ENCODE data around the gene KNDC1. TPM values are rescaled to one million over a fixed set of nuclear protein-coding genes. Genes with fewer than 3 reads are reported as not detected.
"Not testable (repeated sequence)": the region's sequence is repeated elsewhere in the genome, so short reads cannot be mapped to it uniquely, and the experiment has no call there.

Gene KNDC1
- total RNA-seq, 2 donors from 2014 or later = 6.5 to 9.6 TPM

GRCh38 chr10:133170092-133170491, 10.1 kb downstream of the KNDC1 start:
- H3K9me3 ChIP-seq (ENCODE audit: control insufficient read depth, low read length) = no peaks in the 10 kb centered on the region
- Mint-ChIP-seq H3K9me3 (peaks cover 4% of the 10 kb centered on the region), H3K4me3 (no peak overlapping the region), H3K27ac (no peak overlapping the region), H3K36me3 (ENCODE audit: low read depth) (peaks cover 36% of the 10 kb centered on the region), H3K4me1 (no peaks in the 10 kb centered on the region), H3K27me3 (ENCODE audit: insufficient read depth) (no peaks in the 10 kb centered on the region)
- TF ChIP-seq, protein P1, sequence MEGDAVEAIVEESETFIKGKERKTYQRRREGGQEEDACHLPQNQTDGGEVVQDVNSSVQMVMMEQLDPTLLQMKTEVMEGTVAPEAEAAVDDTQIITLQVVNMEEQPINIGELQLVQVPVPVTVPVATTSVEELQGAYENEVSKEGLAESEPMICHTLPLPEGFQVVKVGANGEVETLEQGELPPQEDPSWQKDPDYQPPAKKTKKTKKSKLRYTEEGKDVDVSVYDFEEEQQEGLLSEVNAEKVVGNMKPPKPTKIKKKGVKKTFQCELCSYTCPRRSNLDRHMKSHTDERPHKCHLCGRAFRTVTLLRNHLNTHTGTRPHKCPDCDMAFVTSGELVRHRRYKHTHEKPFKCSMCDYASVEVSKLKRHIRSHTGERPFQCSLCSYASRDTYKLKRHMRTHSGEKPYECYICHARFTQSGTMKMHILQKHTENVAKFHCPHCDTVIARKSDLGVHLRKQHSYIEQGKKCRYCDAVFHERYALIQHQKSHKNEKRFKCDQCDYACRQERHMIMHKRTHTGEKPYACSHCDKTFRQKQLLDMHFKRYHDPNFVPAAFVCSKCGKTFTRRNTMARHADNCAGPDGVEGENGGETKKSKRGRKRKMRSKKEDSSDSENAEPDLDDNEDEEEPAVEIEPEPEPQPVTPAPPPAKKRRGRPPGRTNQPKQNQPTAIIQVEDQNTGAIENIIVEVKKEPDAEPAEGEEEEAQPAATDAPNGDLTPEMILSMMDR (conservative IDR thresholded peaks at IDR 0.05) = no peak
- H3K36me3 ChIP-seq (ENCODE audit: control insufficient read depth, insufficient read depth, low read length) = no peaks in the 10 kb centered on the region
- DNase-seq = no peak
- 95 to 97% methylated on average over 10 to 17 of the region's 17 CpGs for WGBS, 2 experiments (ENCODE audit: insufficient coverage in 1 of 2, insufficient read length in 1 of 2)
- H3K27ac ChIP-seq (ENCODE audit: low read depth, low read length) = no peak overlapping the region
- no peaks in the 10 kb centered on the region for H3K4me1 ChIP-seq (ENCODE audit: control insufficient read depth, insufficient read depth, low read length)
- H3K4me3 ChIP-seq (ENCODE audit: low read length) = no peak overlapping the region
- H3K9ac ChIP-seq (ENCODE audit: extremely low read depth, low read length, poor library complexity, severe bottlenecking) = no peak overlapping the region
- H3K27me3 ChIP-seq (ENCODE audit: control insufficient read depth, insufficient read depth, low read length, poor library complexity, severe bottlenecking) = no peaks in the 10 kb centered on the region

DNA sequence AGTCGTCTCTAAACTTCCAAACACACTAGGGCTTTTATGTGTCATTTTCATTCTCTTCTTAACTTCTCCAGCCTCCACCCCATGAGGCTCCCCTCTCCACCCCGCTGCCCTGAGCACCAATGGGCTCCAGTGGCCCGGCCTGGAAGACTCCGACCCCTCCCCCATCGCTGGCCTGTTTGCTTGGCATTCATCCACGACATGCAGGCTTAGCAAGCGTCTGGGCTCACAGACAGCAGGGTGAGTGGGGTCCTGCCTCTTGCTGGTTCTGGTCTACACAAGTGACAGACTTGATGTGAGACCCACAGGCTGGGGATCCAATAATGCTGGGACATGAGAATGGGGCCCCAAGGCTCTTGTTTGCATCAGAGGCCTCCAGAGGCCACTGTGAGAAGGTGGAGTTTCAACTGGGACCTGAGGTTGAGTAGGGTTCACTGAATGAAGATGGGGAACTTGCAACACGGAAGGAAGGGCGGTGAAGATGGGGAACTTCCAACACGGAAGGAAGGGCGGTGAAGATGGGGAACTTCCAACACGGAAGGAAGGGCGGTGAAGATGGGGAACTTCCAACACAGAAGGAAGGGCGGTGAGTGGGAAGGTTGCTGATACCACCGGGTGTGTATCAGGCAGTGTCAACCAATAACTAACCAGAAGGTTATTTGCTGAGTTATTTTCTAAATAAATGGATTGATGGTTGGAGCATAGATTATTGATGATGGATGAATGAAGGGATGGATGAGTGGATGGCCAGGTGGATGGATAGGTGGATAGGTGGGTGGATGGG, 14.0 kb downstream of the KNDC1 start:
- WGBS, 2 experiments (ENCODE audit: insufficient coverage in 1 of 2, insufficient read length in 1 of 2) = 94% methylated on average over 11 to 15 of the region's 15 CpGs
- Histone ChIP-seq H3K27me3 (ENCODE audit: control insufficient read depth, insufficient read depth, low read length, poor library complexity, severe bottlenecking) (no peaks in the 10 kb centered on the region), H3K36me3 (ENCODE audit: control insufficient read depth, insufficient read depth, low read length) (no peaks in the 10 kb centered on the region), H3K4me3 (ENCODE audit: low read length) (no peak overlapping the region), H3K9ac (ENCODE audit: extremely low read depth, low read length, poor library complexity, severe bottlenecking) (no peak overlapping the region), H3K9me3 (ENCODE audit: control insufficient read depth, low read length) (peaks cover 8% of the 10 kb centered on the region), H3K27ac (ENCODE audit: low read depth, low read length) (no peak overlapping the region), H3K4me1 (ENCODE audit: control insufficient read depth, insufficient read depth, low read length) (no peaks in the 10 kb centered on the region)
- peaks cover 28% of the 10 kb centered on the region for H3K36me3 Mint-ChIP-seq (ENCODE audit: low read depth)
- no peaks in the 10 kb centered on the region for H3K4me1 Mint-ChIP-seq
- H3K4me3 Mint-ChIP-seq = no peak overlapping the region
- no peak for DNase-seq
- H3K9me3 Mint-ChIP-seq = peaks cover 17% of the 10 kb centered on the region
- no peak overlapping the region for H3K27ac Mint-ChIP-seq
- H3K27me3 Mint-ChIP-seq (ENCODE audit: insufficient read depth) = no peaks in the 10 kb centered on the region
- TF ChIP-seq, protein P1 (conservative IDR thresholded peaks at IDR 0.05) = no peak

DNA sequence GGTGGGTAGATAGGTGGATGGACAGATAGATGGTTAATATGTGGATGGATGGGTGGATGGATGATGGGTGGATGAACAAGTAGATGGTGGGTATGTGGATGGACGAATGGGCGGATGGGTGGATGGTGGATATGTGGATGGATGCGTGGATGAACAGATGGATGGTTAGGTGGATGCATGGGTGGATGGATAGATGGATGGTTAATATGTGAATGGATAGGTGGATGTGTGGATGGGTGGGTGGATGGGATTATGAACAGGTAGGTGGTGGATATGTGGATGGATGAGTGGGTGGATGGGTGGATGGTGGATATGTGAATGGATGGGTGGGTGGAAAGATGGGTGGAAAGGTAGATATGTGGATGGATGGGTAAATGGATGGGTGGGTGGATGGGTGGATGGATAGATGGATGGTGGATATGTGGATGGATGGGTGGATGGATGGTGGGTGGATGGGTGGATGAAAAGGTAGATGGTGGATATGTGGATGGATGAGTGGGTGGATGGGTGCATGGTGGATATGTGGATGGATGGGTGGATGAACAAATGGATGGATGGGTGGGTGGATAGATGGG, 14.8 kb downstream of the KNDC1 start:
- 58 to 60% methylated on average over 3 of the region's 3 CpGs for WGBS, 2 experiments (ENCODE audit: insufficient coverage in 1 of 2, insufficient read length in 1 of 2)
- Histone ChIP-seq H3K27me3 (ENCODE audit: control insufficient read depth, insufficient read depth, low read length, poor library complexity, severe bottlenecking) (no peaks in the 10 kb centered on the region), H3K9me3 (ENCODE audit: control insufficient read depth, low read length) (peaks cover 8% of the 10 kb centered on the region), H3K4me1 (ENCODE audit: control insufficient read depth, insufficient read depth, low read length) (no peaks in the 10 kb centered on the region), H3K4me3 (ENCODE audit: low read length) (no peak overlapping the region), H3K9ac (ENCODE audit: extremely low read depth, low read length, poor library complexity, severe bottlenecking) (no peak overlapping the region), H3K36me3 (ENCODE audit: control insufficient read depth, insufficient read depth, low read length) (no peaks in the 10 kb centered on the region), H3K27ac (ENCODE audit: low read depth, low read length) (no peak overlapping the region)
- Mint-ChIP-seq H3K4me3 (no peak overlapping the region), H3K9me3 (peaks cover 17% of the 10 kb centered on the region), H3K36me3 (ENCODE audit: low read depth) (peaks cover 22% of the 10 kb centered on the region), H3K27ac (no peak overlapping the region), H3K27me3 (ENCODE audit: insufficient read depth) (no peaks in the 10 kb centered on the region), H3K4me1 (no peaks in the 10 kb centered on the region)
- DNase-seq = no peak
- TF ChIP-seq, protein P1 (conservative IDR thresholded peaks at IDR 0.05) = no peak

DNA sequence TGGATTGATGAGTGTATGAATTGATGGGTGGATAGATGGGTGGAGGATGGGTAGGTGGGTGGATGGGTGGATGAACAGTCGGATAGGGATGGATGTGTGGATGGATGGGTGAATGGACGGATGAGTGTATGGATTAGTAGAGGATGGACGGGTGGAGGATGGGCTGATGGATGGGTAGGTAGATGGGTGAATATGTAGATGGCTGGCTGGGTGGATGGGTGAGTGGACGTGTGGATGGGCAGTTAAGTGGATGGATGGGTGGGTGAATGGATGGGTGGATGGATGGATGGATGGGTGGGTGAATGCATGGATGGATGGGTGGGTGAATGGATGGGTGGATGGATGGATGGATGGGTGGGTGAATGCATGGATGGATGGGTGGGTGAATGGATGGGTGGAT, 15.6 kb downstream of the KNDC1 start:
- peaks cover 17% of the 10 kb centered on the region for H3K9me3 Mint-ChIP-seq
- not testable (repeated sequence) for H3K4me1 ChIP-seq (ENCODE audit: control insufficient read depth, insufficient read depth, low read length); H3K36me3 ChIP-seq (ENCODE audit: control insufficient read depth, insufficient read depth, low read length); H3K9me3 ChIP-seq (ENCODE audit: control insufficient read depth, low read length); H3K27ac Mint-ChIP-seq; H3K4me3 ChIP-seq (ENCODE audit: low read length); DNase-seq; H3K4me1 Mint-ChIP-seq; H3K27me3 Mint-ChIP-seq (ENCODE audit: insufficient read depth); H3K4me3 Mint-ChIP-seq; H3K27ac ChIP-seq (ENCODE audit: low read depth, low read length); H3K9ac ChIP-seq (ENCODE audit: extremely low read depth, low read length, poor library complexity, severe bottlenecking); H3K27me3 ChIP-seq (ENCODE audit: control insufficient read depth, insufficient read depth, low read length, poor library complexity, severe bottlenecking)
- H3K36me3 Mint-ChIP-seq (ENCODE audit: low read depth) = peaks cover 19% of the 10 kb centered on the region
- 86 to 98% methylated on average over 4 of the region's 4 CpGs for WGBS, 2 experiments (ENCODE audit: insufficient coverage in 1 of 2, insufficient read length in 1 of 2)
